Stomach (tissue), 9 donors: ENCODE data around the gene CYP26A1. TPM values are rescaled to one million over a fixed set of nuclear protein-coding genes. Genes with fewer than 3 reads are reported as not detected.

ENCODE experiments used
- DNase-seq, 2 donors: peaks; one replicate each; pipeline versions ENCODE4 v3.0.0 to v3.0.0-alpha.2; 2013 to 2019
- H3K27ac ChIP-seq, 5 donors: fragments of 200-600 bp in 4 of 5; sonication (generic) in 4 of 5; one replicate each; pipeline ENCODE4 v1.5.1; 2013 to 2019; ENCODE audit warnings: mild to moderate bottlenecking in 1 of 5, moderate library complexity in 1 of 5
- H3K27me3 ChIP-seq, 3 donors: fragments of 200-600 bp; sonication (generic); one replicate each; pipeline ENCODE4 v1.5.1; 2017 to 2019; ENCODE audit warnings: mixed run types in 1 of 3
- H3K36me3 ChIP-seq, 4 donors: fragments of 200-600 bp; sonication (generic); 1 replicate in 3 of 4; 2 replicates in 1 of 4; pipeline ENCODE4 v1.5.1; 2016 to 2019
- H3K4me1 ChIP-seq, 4 donors: fragments of 200-600 bp; sonication (generic); one replicate each; pipeline ENCODE4 v1.5.1; 2016 to 2019
- H3K4me3 ChIP-seq, 4 donors: fragments of 200-600 bp; sonication (generic) in 3 of 4; one replicate each; pipeline ENCODE4 v1.5.1; 2016 to 2019; ENCODE audit warnings: mild to moderate bottlenecking in 1 of 4
- H3K9me3 ChIP-seq, 4 donors: fragments of 200-600 bp; sonication (generic); one replicate each; pipeline ENCODE4 v1.5.1; 2016 to 2019
- EP300 ChIP-seq: sonication (generic); formaldehyde crosslinking; IDR thresholded peaks from one replicate; pipeline ENCODE4 v1.6.1; 2017; ENCODE audit warnings: antibody characterized with exemption
- POLR2A ChIP-seq, 4 donors: fragments of 450-650 bp; IDR thresholded peaks; one replicate each; pipeline ENCODE4 v1.6.1; 2016; ENCODE audit warnings: antibody characterized with exemption in 4 of 4, control low read depth in 2 of 4, mild to moderate bottlenecking in 1 of 4, moderate library complexity in 1 of 4
- POLR2AphosphoS5 ChIP-seq, 3 donors: sonication (generic); formaldehyde crosslinking; IDR thresholded peaks; one replicate each; pipeline ENCODE4 v1.6.1; 2016; ENCODE audit warnings: antibody characterized with exemption in 3 of 3
- WGBS, 5 donors: extraction: QIAGEN DNeasy Blood & Tissue Kit in 3 of 5; methylation state at CpG; one replicate each; pipeline versions ENCODE4 v1.1.5 to v1.1.7; 2013 to 2018; 5-methylcytosine and 5-hydroxymethylcytosine counted together
- intact Hi-C: fragments of 100-400 bp; cut with DNase I; formaldehyde crosslinking; loops from one replicate; pipeline ENCODE4 v1.15.1; 2023; ENCODE audit warnings: low total_unique reads
- polyA plus RNA-seq, 3 donors: library from polyadenylated mRNA; stranded (reverse); fragments of 200-250 nt; gene quantifications; one replicate each; pipeline ENCODE4 v1.2.3, GENCODE V29; 2013
- total RNA-seq, 5 donors: library from RNA; depleted of rRNA; stranded (reverse); fragments of >200 nt; gene quantifications; one replicate each; pipeline versions ENCODE4 v1.1.0 to v1.2.3, GENCODE V29; 2014 to 2016
- TF ChIP-seq, protein P1 (sequence below), 7 experiments: fragments of 450-650 bp in 4 of 7; fragments of 200-600 bp in 3 of 7; sonication (generic) in 3 of 7; IDR thresholded peaks; one replicate each; pipeline ENCODE4 v1.5.1; 2016 to 2019; ENCODE audit warnings: antibody characterized with exemption in 7 of 7, control low read depth in 2 of 7, mild to moderate bottlenecking in 1 of 7
- donor health status: healthy with polysubstance abuse.
- donor health status: Bipolar disorder and iron deficiency.
- donor health status: healthy.

The CYP26A1 gene
- total and polyA plus RNA-seq, 8 donors: 0.15 TPM; not detected in 7

DNA sequence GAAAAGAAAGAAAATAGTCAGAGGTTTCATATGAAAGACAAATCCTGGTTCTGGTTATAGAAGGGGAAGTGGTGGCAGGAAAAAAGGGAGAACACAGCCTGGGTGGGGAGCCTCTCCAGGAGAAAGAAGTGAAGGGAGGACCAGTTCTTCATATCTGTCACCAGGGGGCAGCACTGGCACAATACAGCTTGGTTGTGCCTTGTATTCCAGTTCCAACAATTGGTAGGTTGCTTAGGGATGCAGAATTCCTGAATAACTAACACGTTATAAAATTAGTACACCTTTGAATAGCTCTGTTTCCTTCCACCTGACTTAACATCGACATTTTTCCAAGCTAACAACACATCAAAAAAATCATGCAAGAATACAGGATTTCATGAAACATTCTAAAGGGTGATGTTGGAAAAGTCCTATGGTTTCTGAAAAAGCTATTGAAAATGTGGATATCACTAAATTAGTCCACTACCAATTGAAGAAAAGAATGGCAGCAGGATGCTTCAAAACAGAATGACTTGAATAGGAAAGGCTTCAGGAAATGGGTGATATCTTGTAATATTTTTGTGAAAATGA lies 52.9 kb downstream of the CYP26A1 start:
- Histone ChIP-seq H3K36me3 (no peaks in the 10 kb centered on the region), H3K27ac (no peak overlapping the region), H3K27me3 (no peaks in the 10 kb centered on the region), H3K4me3 (no peak overlapping the region), H3K9me3 (peaks cover 0 to 28% (median 11%) of the 10 kb centered on the region in 4 donors), H3K4me1 (no peaks in the 10 kb centered on the region)
- 87 to 96% (median 92%) methylated on average over 2 of the region's 2 CpGs for WGBS, 5 donors
- intact Hi-C loops: no loop called here
- TF ChIP-seq POLR2A (IDR thresholded peaks at IDR 0.05) (no peak), POLR2AphosphoS5 (IDR thresholded peaks at IDR 0.05) (no peak), EP300 (no peak)
- TF ChIP-seq, protein P1, sequence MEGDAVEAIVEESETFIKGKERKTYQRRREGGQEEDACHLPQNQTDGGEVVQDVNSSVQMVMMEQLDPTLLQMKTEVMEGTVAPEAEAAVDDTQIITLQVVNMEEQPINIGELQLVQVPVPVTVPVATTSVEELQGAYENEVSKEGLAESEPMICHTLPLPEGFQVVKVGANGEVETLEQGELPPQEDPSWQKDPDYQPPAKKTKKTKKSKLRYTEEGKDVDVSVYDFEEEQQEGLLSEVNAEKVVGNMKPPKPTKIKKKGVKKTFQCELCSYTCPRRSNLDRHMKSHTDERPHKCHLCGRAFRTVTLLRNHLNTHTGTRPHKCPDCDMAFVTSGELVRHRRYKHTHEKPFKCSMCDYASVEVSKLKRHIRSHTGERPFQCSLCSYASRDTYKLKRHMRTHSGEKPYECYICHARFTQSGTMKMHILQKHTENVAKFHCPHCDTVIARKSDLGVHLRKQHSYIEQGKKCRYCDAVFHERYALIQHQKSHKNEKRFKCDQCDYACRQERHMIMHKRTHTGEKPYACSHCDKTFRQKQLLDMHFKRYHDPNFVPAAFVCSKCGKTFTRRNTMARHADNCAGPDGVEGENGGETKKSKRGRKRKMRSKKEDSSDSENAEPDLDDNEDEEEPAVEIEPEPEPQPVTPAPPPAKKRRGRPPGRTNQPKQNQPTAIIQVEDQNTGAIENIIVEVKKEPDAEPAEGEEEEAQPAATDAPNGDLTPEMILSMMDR (IDR thresholded peaks at IDR 0.05): no peak
- no peak for DNase-seq

Other genes starting within 250 kb of the CYP26A1 start
- 10 to 100 TPM in 2 of 5 donors, 1 to 10 TPM in 3; 1.7 to 21.3 (median 8.9) TPM for gene EXOC6, start 225.4 kb upstream of the CYP26A1 start, total RNA-seq
- 1 to 10 TPM; 3.3 to 4.9 (median 4.2) TPM for gene EXOC6, start 225.4 kb upstream of the CYP26A1 start, polyA plus RNA-seq
- 1 to 10 TPM in 1 of 5 donors, not detected in 4; 7.0 TPM for gene CYP26C1, start 13.1 kb upstream of the CYP26A1 start, total RNA-seq
- not detected for gene CYP26C1, start 13.1 kb upstream of the CYP26A1 start, polyA plus RNA-seq